H1 (cell line): Measurements from ENCODE around the gene BRAT1. TPM values are rescaled to one million over a fixed set of nuclear protein-coding genes. Genes with fewer than 3 reads are reported as not detected.

Source experiments
- CTCF ChIA-PET: fragments of 300-600 bp; sonication (Branson Sonifier 250); formaldehyde crosslinking; loops from one replicate; lab custom pipeline; 2021; ENCODE audit not compliant: partially characterized antibody; lab: Charles Lee
- POLR2A ChIA-PET: fragments of 300-600 bp; sonication (Branson Sonifier 250); formaldehyde crosslinking; loops from one replicate; lab custom pipeline; 2021; ENCODE audit warnings: inconsistent platforms; ENCODE audit not compliant: partially characterized antibody; lab: Charles Lee
- DNase-seq, 2 experiments: peaks; one replicate each; pipeline versions ENCODE4 v3.0.0 to v3.0.0-alpha.2; 2010 to 2022; ENCODE audit warnings: low spot score in 2 of 2, low read depth in 1 of 2, mixed read lengths in 1 of 2
- FAIRE-seq: peaks from 2 replicates; lab custom pipeline; 2011; peaks lifted over from hg19 to GRCh38; lab: Jason Lieb, UNC
- H2AFZ ChIP-seq: 2 replicates; pipeline ENCODE4 v1.8.1; 2012; ENCODE audit warnings: low read length, inconsistent platforms
- H2AK5ac ChIP-seq: 2 replicates; pipeline ENCODE4 v1.6.1; 2013; ENCODE audit warnings: low read depth, low read length
- H2BK120ac ChIP-seq: replicated peaks from 2 replicates; pipeline ENCODE3; 2013; ENCODE audit warnings: low read depth, low read length, inconsistent platforms
- H2BK12ac ChIP-seq: 2 replicates; pipeline ENCODE4 v1.6.1; 2013; ENCODE audit warnings: low read depth, low read length
- H2BK15ac ChIP-seq: 2 replicates; pipeline ENCODE4 v1.6.1; 2013; ENCODE audit warnings: low read length
- H2BK20ac ChIP-seq: 2 replicates; pipeline ENCODE4 v1.6.1; 2013; ENCODE audit warnings: low read length
- H2BK5ac ChIP-seq: 2 replicates; pipeline ENCODE4 v1.6.1; 2013; ENCODE audit warnings: low read depth, low read length
- H3K14ac ChIP-seq: 2 replicates; pipeline ENCODE4 v1.6.1; 2013; ENCODE audit warnings: inconsistent platforms; ENCODE audit not compliant: insufficient read length
- H3K18ac ChIP-seq: 2 replicates; pipeline ENCODE4 v1.6.1; 2013; ENCODE audit warnings: low read length; ENCODE audit errors: extremely low read depth
- H3K23ac ChIP-seq: 2 replicates; pipeline ENCODE4 v1.6.1; 2013; ENCODE audit warnings: inconsistent platforms; ENCODE audit not compliant: insufficient read length
- H3K23me2 ChIP-seq: 2 replicates; pipeline ENCODE4 v1.6.1; 2013; ENCODE audit warnings: low read depth, low read length
- H3K27ac ChIP-seq: 2 replicates; pipeline ENCODE4 v1.6.1; 2011; ENCODE audit warnings: low read depth, low read length, inconsistent platforms
- H3K27me3 ChIP-seq, 4 experiments: replicated peaks in 1 of 4; 1 replicate in 1 of 4; 2 replicates in 3 of 4; pipeline versions ENCODE4 v1.6.1 to v1.8.1; 2011 to 2013; ENCODE audit warnings: low read length in 3 of 4, mild to moderate bottlenecking in 3 of 4, inconsistent platforms in 2 of 4, mixed read lengths in 2 of 4, moderate library complexity in 1 of 4; ENCODE audit not compliant: control insufficient read depth in 3 of 4, insufficient read depth in 3 of 4; ENCODE audit errors: extremely low read depth in 1 of 4
- H3K36me3 ChIP-seq, 4 experiments: 2 replicates each; pipeline versions ENCODE4 v1.6.1 to v1.8.1; 2011 to 2013; ENCODE audit warnings: mild to moderate bottlenecking in 4 of 4, low read length in 3 of 4, moderate library complexity in 2 of 4, control low read depth in 1 of 4, inconsistent platforms in 1 of 4; ENCODE audit not compliant: insufficient read depth in 4 of 4, control insufficient read depth in 2 of 4
- H3K4ac ChIP-seq: replicated peaks from 2 replicates; pipeline ENCODE3; 2013; ENCODE audit warnings: low read length, low read depth, mixed read lengths, inconsistent platforms; ENCODE audit not compliant: insufficient read length
- H3K4me1 ChIP-seq, 4 experiments: replicated peaks in 1 of 4; 1 replicate in 1 of 4; 2 replicates in 3 of 4; pipeline versions ENCODE4 v1.6.1 to v1.8.1; 2011 to 2013; ENCODE audit warnings: low read length in 3 of 4, inconsistent platforms in 2 of 4, mixed read lengths in 1 of 4; ENCODE audit not compliant: insufficient read depth in 4 of 4, control insufficient read depth in 3 of 4
- H3K4me2 ChIP-seq, 2 experiments: 2 replicates each; pipeline versions ENCODE4 v1.6.1 to v1.8.1; 2011 to 2013; ENCODE audit warnings: low read depth in 2 of 2, low read length in 2 of 2, control low read depth in 1 of 2, inconsistent platforms in 1 of 2, mild to moderate bottlenecking in 1 of 2; ENCODE audit not compliant: insufficient read depth in 1 of 2
- H3K4me3 ChIP-seq, 4 experiments: fragments of 200-600, 300-600 bp in 1 of 4; sonication (generic), shearing (Covaris generic), sonication (Bioruptor Twin) in 1 of 4; 2 replicates each; pipeline versions ENCODE4 v1.5.1 to v1.8.1; 2011 to 2016; ENCODE audit warnings: low read length in 4 of 4, low read depth in 3 of 4, control low read depth in 2 of 4, inconsistent platforms in 2 of 4, mild to moderate bottlenecking in 2 of 4, mixed read lengths in 1 of 4, moderate library complexity in 1 of 4; ENCODE audit not compliant: insufficient read depth in 2 of 4; ENCODE audit errors: extremely low read depth in 1 of 4
- H3K56ac ChIP-seq: replicated peaks from 2 replicates; pipeline ENCODE3; 2013; ENCODE audit warnings: low read depth, mild to moderate bottlenecking, mixed read lengths, low read length, inconsistent platforms; ENCODE audit not compliant: insufficient read length
- H3K79me1 ChIP-seq: 2 replicates; pipeline ENCODE4 v1.6.1; 2013; ENCODE audit warnings: low read depth, low read length, control low read depth
- H3K79me2 ChIP-seq, 2 experiments: 2 replicates each; pipeline versions ENCODE4 v1.6.1 to v1.8.1; 2012 to 2013; ENCODE audit warnings: low read length in 2 of 2, mild to moderate bottlenecking in 2 of 2, inconsistent platforms in 1 of 2; ENCODE audit not compliant: insufficient read depth in 2 of 2, control insufficient read depth in 1 of 2
- H3K9ac ChIP-seq, 4 experiments: replicated peaks in 1 of 4; 1 replicate in 1 of 4; 2 replicates in 3 of 4; pipeline versions ENCODE4 v1.6.1 to v1.8.1; 2011 to 2013; ENCODE audit warnings: low read depth in 3 of 4, low read length in 3 of 4, control low read depth in 2 of 4, mild to moderate bottlenecking in 2 of 4, moderate library complexity in 2 of 4, inconsistent platforms in 1 of 4; ENCODE audit errors: extremely low read depth in 1 of 4
- H3K9me3 ChIP-seq, 2 experiments: 2 replicates each; pipeline versions ENCODE4 v1.6.1 to v1.8.1; 2012 to 2013; ENCODE audit warnings: mild to moderate bottlenecking in 2 of 2, moderate library complexity in 2 of 2, control low read depth in 1 of 2, inconsistent platforms in 1 of 2, low read depth in 1 of 2, low read length in 1 of 2, mixed read lengths in 1 of 2; ENCODE audit not compliant: insufficient read depth in 2 of 2
- H4K20me1 ChIP-seq, 2 experiments: replicated peaks in 1 of 2; 2 replicates each; pipeline versions ENCODE3 to v1.8.1; 2011 to 2013; ENCODE audit warnings: inconsistent platforms in 2 of 2, low read length in 2 of 2, mild to moderate bottlenecking in 1 of 2; ENCODE audit not compliant: insufficient read depth in 2 of 2, control insufficient read depth in 1 of 2
- H4K5ac ChIP-seq: 2 replicates; pipeline ENCODE4 v1.6.1; 2013; ENCODE audit warnings: low read length, low read depth, mixed read lengths, inconsistent platforms; ENCODE audit not compliant: insufficient read length
- H4K8ac ChIP-seq: 2 replicates; pipeline ENCODE4 v1.8.0; 2013; ENCODE audit warnings: mild to moderate bottlenecking, moderate library complexity, low read length, inconsistent platforms; ENCODE audit not compliant: insufficient read depth; ENCODE audit errors: extremely low read depth
- H4K91ac ChIP-seq: replicated peaks from 2 replicates; pipeline ENCODE3; 2013; ENCODE audit warnings: low read length, mixed read lengths, inconsistent platforms; ENCODE audit not compliant: insufficient read length
- ASH2L ChIP-seq: fragments of 200-600, 300-600 bp; sonication (generic); IDR thresholded peaks from one replicate; pipeline ENCODE4 v1.7.1; 2017; ENCODE audit warnings: low read length
- KDM5A ChIP-seq: fragments of 200-600 bp; IDR thresholded peaks from 2 replicates; pipeline ENCODE4 v1.7.1; 2012; ENCODE audit warnings: mild to moderate bottlenecking, low read length, inconsistent platforms, mixed read lengths
- TAF7 ChIP-seq: optimal IDR thresholded peaks from 2 replicates; pipeline ENCODE3; 2011; ENCODE audit warnings: low read depth, mild to moderate bottlenecking, inconsistent platforms, low read length, moderate library complexity, borderline replicate concordance
- WGBS, 2 experiments: shearing (Covaris generic) in 1 of 2; methylation state at CpG; one replicate each; pipeline versions ENCODE4 v1.1.6 to v1.1.7; 2013 to 2015; ENCODE audit warnings: low lambda C conversion rate in 2 of 2, mixed read lengths in 2 of 2, inconsistent platforms in 1 of 2, low coverage in 1 of 2, missing lambda C conversion rate in 1 of 2; ENCODE audit not compliant: insufficient replicate concordance in 2 of 2, insufficient coverage in 1 of 2, insufficient read length in 1 of 2; ENCODE audit errors: extremely low coverage in 1 of 2, missing lambda C conversion rate in 1 of 2; 5-methylcytosine and 5-hydroxymethylcytosine counted together
- polyA plus RNA-seq, 7 experiments: library from polyadenylated mRNA; depleted of rRNA in 3 of 7; stranded (reverse) in 5 of 7; unstranded in 2 of 7; fragments of >200 nt in 5 of 7; fragments of 200-250 nt in 2 of 7; gene quantifications; 1 replicate in 5 of 7; 2 replicates in 1 of 7; 4 replicates in 1 of 7; pipeline versions ENCODE4 v1.2.1 to v1.2.3, GENCODE V29; 2011 to 2013; ENCODE audit warnings: missing spikeins in 2 of 7, mixed read lengths in 2 of 7
- total RNA-seq: library from RNA; stranded (reverse); fragmentation: NEBNext Ultra II Directional; extraction: Animal tissue kit (Norgen Biotek cat#: 25700); gene quantifications from 2 replicates; pipeline ENCODE4 v1.2.1, GENCODE V29; 2021
- TF ChIP-seq, protein P1 (sequence below): IDR thresholded peaks from 2 replicates; pipeline ENCODE4 v1.6.1; 2012; ENCODE audit warnings: inconsistent platforms

The BRAT1 gene
- total and polyA plus RNA-seq, 2 of the 8 experiments (the other 6 are each of a cell fraction or from before 2014, with no cell fraction given), result 36.8 to 42.3 TPM

- H3K4me1 ChIP-seq, result no peaks in the 10 kb centered on the region
- no peak overlapping the region for H2BK5ac ChIP-seq
- no peaks in the 10 kb centered on the region for H3K23me2 ChIP-seq
- DNase-seq (no peak), FAIRE-seq (no peak)
- 93% methylated on average over 10 of the region's 19 CpGs; no CpG with 5 or more reads in 1 of the 2 experiments for WGBS, 2 experiments
- H2BK15ac ChIP-seq, result no peak overlapping the region
- no peak overlapping the region for H2BK12ac ChIP-seq
- peaks cover 0 to 8% of the 10 kb centered on the region in 2 experiments for H4K20me1 ChIP-seq
- no peak overlapping the region for H4K8ac ChIP-seq
- H4K5ac ChIP-seq, result no peak overlapping the region
- H3K9me3 ChIP-seq, result no peaks in the 10 kb centered on the region
- H3K4ac ChIP-seq, result no peak overlapping the region
- H3K36me3 ChIP-seq, result peaks cover 15 to 57% (median 29%) of the 10 kb centered on the region in 4 experiments; a peak in 7 of 8 replicates
- no peak overlapping the region for H3K18ac ChIP-seq
- no peak overlapping the region for H3K23ac ChIP-seq
- no peak overlapping the region for H3K14ac ChIP-seq
- no peak overlapping the region for H3K56ac ChIP-seq
- no peak overlapping the region for H3K4me3 ChIP-seq
- no peak overlapping the region for H3K27ac ChIP-seq
- H4K91ac ChIP-seq, result no peak overlapping the region
- no peak overlapping the region for H2BK120ac ChIP-seq
- no peak overlapping the region for H2AFZ ChIP-seq
- no peak overlapping the region for H3K9ac ChIP-seq
- no peak overlapping the region for H2BK20ac ChIP-seq
- ChIA-PET CTCF (interaction anchor here (0.8 to 2.2 kb wide), 6 partner anchors 9 to 110 kb away, joined by 3 to 13 read pairs (median 4); no protein-coding TSS in a partner anchor), POLR2A (interaction anchor here (0.6 to 7.0 kb wide), 6 partner anchors 11 to 1014 kb away, joined by 3 to 68 read pairs (median 6); no protein-coding TSS in a partner anchor)
- TF ChIP-seq TAF7 (no peak), KDM5A (no peak), ASH2L (no peak)
- TF ChIP-seq, protein P1, sequence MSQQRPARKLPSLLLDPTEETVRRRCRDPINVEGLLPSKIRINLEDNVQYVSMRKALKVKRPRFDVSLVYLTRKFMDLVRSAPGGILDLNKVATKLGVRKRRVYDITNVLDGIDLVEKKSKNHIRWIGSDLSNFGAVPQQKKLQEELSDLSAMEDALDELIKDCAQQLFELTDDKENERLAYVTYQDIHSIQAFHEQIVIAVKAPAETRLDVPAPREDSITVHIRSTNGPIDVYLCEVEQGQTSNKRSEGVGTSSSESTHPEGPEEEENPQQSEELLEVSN, result no peak
- H3K27me3 ChIP-seq, result no peaks in the 10 kb centered on the region
- H3K4me2 ChIP-seq, result no peak overlapping the region
- peaks cover 3% of the 10 kb centered on the region; the same call in 1 of the 2 replicates for H3K79me1 ChIP-seq
- H2AK5ac ChIP-seq, result no peak overlapping the region
- no peaks in the 10 kb centered on the region for H3K79me2 ChIP-seq
These were observed 14.7 kb downstream of the BRAT1 start for GRCh38 chr7:2540641-2541051.
